B cell (primary cell): ENCODE measurements around the gene C19orf85. TPM values are rescaled to one million over a fixed set of nuclear protein-coding genes. Genes with fewer than 3 reads are reported as not detected.
A peak's percentile ranks its signal among the peaks of the same experiment; 100 is the strongest.

ENCODE experiments used
- ATAC-seq: fragments of 200-7000 bp; cut with Tn5 transposase; one replicate; pipeline ENCODE4 v1.10.0; 2021; ENCODE audit warnings: low read depth, mild to moderate bottlenecking, moderate number of reproducible peaks, moderate library complexity
- CTCF ChIA-PET: fragments of 350-600 bp; sonication (Branson Sonifier 250); formaldehyde crosslinking; loops from one replicate; lab custom pipeline; 2021; ENCODE audit warnings: antibody characterized with exemption, inconsistent platforms; lab: Charles Lee
- POLR2A ChIA-PET: fragments of 350-600 bp; sonication (Branson Sonifier 250); formaldehyde crosslinking; loops from one replicate; lab custom pipeline; 2021; ENCODE audit warnings: antibody characterized with exemption; lab: Charles Lee
- DNase-seq: peaks from one replicate; pipeline ENCODE4 v3.0.0; 2013
- H2AFZ ChIP-seq: 2 replicates; pipeline ENCODE4 v1.6.1; 2012; ENCODE audit warnings: mild to moderate bottlenecking, low read depth, low read length; ENCODE audit not compliant: insufficient read depth, poor library complexity, severe bottlenecking
- H3K27ac ChIP-seq, 2 donors: 1 replicate in 1 of 2; 2 replicates in 1 of 2; pipeline ENCODE4 v1.5.1; 2012 to 2013; ENCODE audit warnings: low read length in 2 of 2, mild to moderate bottlenecking in 2 of 2, moderate library complexity in 1 of 2
- H3K27me3 ChIP-seq, 4 experiments: fragments of 200-600 bp in 1 of 4; sonication (generic) in 1 of 4; replicated peaks in 1 of 4; 1 replicate in 2 of 4; 2 replicates in 2 of 4; pipeline versions ENCODE4 v1.6.1 to v1.7.0; 2013 to 2016; ENCODE audit warnings: low read length in 3 of 4, mild to moderate bottlenecking in 2 of 4, mixed read lengths in 1 of 4, moderate library complexity in 1 of 4; ENCODE audit not compliant: insufficient read depth in 4 of 4, control insufficient read depth in 3 of 4; ENCODE audit errors: control extremely low read depth in 1 of 4
- H3K36me3 ChIP-seq, 2 experiments: replicated peaks in 1 of 2; 1 replicate in 1 of 2; 2 replicates in 1 of 2; pipeline versions ENCODE4 v1.6.1 to v1.7.1; 2013; ENCODE audit warnings: low read length in 1 of 2; ENCODE audit not compliant: insufficient read depth in 2 of 2, control insufficient read depth in 1 of 2; ENCODE audit errors: control extremely low read depth in 1 of 2, extremely low read depth in 1 of 2
- H3K4me1 ChIP-seq, 2 donors: fragments of 200-600 bp in 1 of 2; sonication (generic) in 1 of 2; 1 replicate in 1 of 2; 2 replicates in 1 of 2; pipeline versions ENCODE4 v1.5.1 to v1.6.1; 2013 to 2017; ENCODE audit warnings: low read length in 2 of 2; ENCODE audit not compliant: control insufficient read depth in 2 of 2, insufficient read depth in 2 of 2
- H3K4me2 ChIP-seq: replicated peaks from 2 replicates; pipeline ENCODE3; 2012; ENCODE audit warnings: mild to moderate bottlenecking, low read depth, low read length; ENCODE audit not compliant: poor library complexity, severe bottlenecking
- H3K4me3 ChIP-seq, 5 experiments: fragments of 200-600 bp in 1 of 5; sonication (generic) in 1 of 5; 1 replicate in 3 of 5; 2 replicates in 2 of 5; pipeline versions ENCODE4 v1.5.1 to v1.7.0; 2011 to 2016; ENCODE audit warnings: low read length in 4 of 5, mild to moderate bottlenecking in 4 of 5, low read depth in 2 of 5, control low read depth in 1 of 5, moderate library complexity in 1 of 5; ENCODE audit not compliant: insufficient read depth in 1 of 5; ENCODE audit errors: control extremely low read depth in 1 of 5, extremely low read depth in 1 of 5
- H3K79me2 ChIP-seq: fragments of 200-600 bp; sonication (generic); one replicate; pipeline ENCODE4 v1.6.0; 2016; ENCODE audit warnings: low read length; ENCODE audit not compliant: control insufficient read depth, insufficient read depth
- H3K9ac ChIP-seq: fragments of 200-600 bp; sonication (generic); 2 replicates; pipeline ENCODE4 v1.6.1; 2017; ENCODE audit warnings: mild to moderate bottlenecking, low read length, moderate library complexity
- H3K9me3 ChIP-seq, 3 donors: one replicate each; pipeline versions ENCODE4 v1.6.1 to v1.7.1; 2013; ENCODE audit warnings: low read length in 2 of 3; ENCODE audit not compliant: control insufficient read depth in 2 of 3, insufficient read depth in 1 of 3; ENCODE audit errors: control extremely low read depth in 1 of 3
- H4K20me1 ChIP-seq: 2 replicates; pipeline ENCODE4 v1.6.0; 2012; ENCODE audit warnings: mild to moderate bottlenecking, low read length; ENCODE audit not compliant: insufficient read depth, control insufficient read depth, poor library complexity, severe bottlenecking
- H3K27ac Mint-ChIP-seq: one replicate; pipeline ENCODE4 v1.8.0; 2021; ENCODE audit warnings: mixed read lengths
- H3K27me3 Mint-ChIP-seq: one replicate; pipeline ENCODE4 v1.8.0; 2021; ENCODE audit warnings: mixed read lengths
- H3K4me1 Mint-ChIP-seq: one replicate; pipeline ENCODE4 v1.8.0; 2021; ENCODE audit warnings: mixed read lengths
- H3K4me3 Mint-ChIP-seq: one replicate; pipeline ENCODE4 v1.8.0; 2021; ENCODE audit warnings: mixed read lengths
- H3K9me3 Mint-ChIP-seq: one replicate; pipeline ENCODE4 v1.8.0; 2022; ENCODE audit warnings: mixed read lengths; ENCODE audit not compliant: insufficient read depth
- CTCF ChIP-seq: fragments of 200-600 bp; IDR thresholded peaks from one replicate; pipeline ENCODE4 v1.8.0; 2022; ENCODE audit warnings: antibody characterized with exemption, mild to moderate bottlenecking
- EZH2 ChIP-seq: IDR thresholded peaks from 2 replicates; pipeline ENCODE4 v1.6.1; 2012; ENCODE audit warnings: borderline replicate concordance, low read depth, mild to moderate bottlenecking, moderate library complexity, low read length; ENCODE audit not compliant: insufficient read depth, poor library complexity, severe bottlenecking
- WGBS: methylation state at CpG from one replicate; pipeline ENCODE4 v1.1.5; 2013; ENCODE audit warnings: missing lambda C conversion rate; ENCODE audit not compliant: insufficient coverage; 5-methylcytosine and 5-hydroxymethylcytosine counted together
- intact Hi-C: fragments of 100-400 bp; cut with micrococcal nuclease; formaldehyde crosslinking; loops from one replicate; pipeline ENCODE4 v1.10.0; 2022
- polyA plus RNA-seq: library from polyadenylated mRNA; depleted of rRNA; stranded (reverse); fragments of >200 nt; gene quantifications from 2 replicates; pipeline ENCODE4 v1.2.3, GENCODE V29; 2012
- total RNA-seq, 2 donors: library from RNA; stranded (reverse); fragments of 120-200 nt in 1 of 2; gene quantifications; 1 replicate in 1 of 2; 2 replicates in 1 of 2; pipeline versions ENCODE4 v1.2.3 to v1.2.4, GENCODE V29; 2013 to 2022

C19orf85 gene
- total and polyA plus RNA-seq, 2 donors (not counting 1 experiment from before 2014, with no cell fraction given), result not detected

GRCh38 chr19:55461974-55462626 is 2.5 kb downstream of the C19orf85 start:
- ChIA-PET CTCF (interaction anchor here (0.6 to 2.3 kb wide), 9 partner anchors 9 to 321 kb away, joined by 3 to 18 read pairs (median 4); partner anchors contain the start of genes PPP6R1 and ZNF628), POLR2A (interaction anchor here (0.6 to 1.1 kb wide), 8 partner anchors 14 to 923 kb away, joined by 3 to 14 read pairs (median 4); partner anchors contain the start of genes FIZ1, TMEM238, ZNF524 and ZNF628)
- intact Hi-C loops, result loop anchor here (1.0 to 5.0 kb wide), 7 partner anchors 14 to 203 kb away; partner anchors contain the start of genes HSPBP1, KMT5C, PPP6R1 and UBE2S
- peak overlapping the region; percentile 77 for H2AFZ ChIP-seq
- Mint-ChIP-seq H3K27ac (peak overlapping the region; percentile 81), H3K9me3 (no peaks in the 10 kb centered on the region), H3K27me3 (no peaks in the 10 kb centered on the region), H3K4me3 (peak overlapping the region; percentile 87), H3K4me1 (peaks cover 20% of the 10 kb centered on the region)
- peak overlapping the region; percentile 89 for H3K4me2 ChIP-seq
- no peak for TF ChIP-seq EZH2
- TF ChIP-seq CTCF, result no peak
- DNase-seq, result no peak
- H3K36me3 ChIP-seq, result no peaks in the 10 kb centered on the region
- H3K4me3 ChIP-seq, result peak overlapping the region; percentile 48 to 69 (median 61)
- ATAC-seq, result no peak
- WGBS, result 9% methylated on average over 22 of the region's 27 CpGs
- H3K27ac ChIP-seq, result peak overlapping the region; percentile 37 to 70
- H3K9ac ChIP-seq, result peak overlapping the region; percentile 64
- H3K79me2 ChIP-seq, result no peaks in the 10 kb centered on the region
- H3K4me1 ChIP-seq, result peaks cover 10 to 14% of the 10 kb centered on the region in 2 donors
- no peaks in the 10 kb centered on the region for H3K27me3 ChIP-seq
- H3K9me3 ChIP-seq, result peaks cover 0 to 3% (median 0%) of the 10 kb centered on the region in 3 donors
- H4K20me1 ChIP-seq, result no peaks in the 10 kb centered on the region
